ENCODE results near the gene FBXO8.

FBXO8 gene

GRCh38 chr4:174241162-174241561 lies 42.3 kb downstream of the FBXO8 start:
- DNase-seq = no peak

- no peak for DNase-seq
These were observed 47.1 kb downstream of the FBXO8 start for GRCh38 chr4:174236359-174236758.

- DNase-seq = no peak
These were observed 52.8 kb downstream of the FBXO8 start for GRCh38 chr4:174230680-174231079.

GRCh38 chr4:174230148-174230547 lies 53.3 kb downstream of the FBXO8 start:
- DNase-seq = no peak

GRCh38 chr4:174228988-174229387 lies 54.5 kb downstream of the FBXO8 start:
- DNase-seq = no peak

- no peak for DNase-seq
These were observed 58.0 kb downstream of the FBXO8 start for GRCh38 chr4:174225349-174226049.

- DNase-seq = no peak
These were observed 58.9 kb downstream of the FBXO8 start for GRCh38 chr4:174224550-174224949.

- DNase-seq = no peak
These were observed 61.1 kb downstream of the FBXO8 start for GRCh38 chr4:174222266-174222872.

- DNase-seq = no peak
These were observed 65.2 kb downstream of the FBXO8 start for GRCh38 chr4:174218127-174218790.

GRCh38 chr4:174217273-174218126 lies 66.0 kb downstream of the FBXO8 start:
- peak; percentile 62 for DNase-seq

- no peak for DNase-seq
These were observed 66.6 kb downstream of the FBXO8 start for GRCh38 chr4:174216799-174217272.

- DNase-seq = no peak
These were observed 67.3 kb downstream of the FBXO8 start for GRCh38 chr4:174215961-174216680.

- no peak for DNase-seq
These were observed 68.4 kb downstream of the FBXO8 start for GRCh38 chr4:174215057-174215456.

- no peak for DNase-seq
These were observed 69.2 kb downstream of the FBXO8 start for GRCh38 chr4:174214101-174214878.

- peak; percentile 42 for DNase-seq
These were observed 69.8 kb downstream of the FBXO8 start for GRCh38 chr4:174213731-174214100.

GRCh38 chr4:174212061-174212460 lies 71.4 kb downstream of the FBXO8 start:
- DNase-seq = no peak

- no peak for DNase-seq
These were observed 71.8 kb downstream of the FBXO8 start for GRCh38 chr4:174211622-174212044.

- DNase-seq = no peak
These were observed 72.4 kb downstream of the FBXO8 start for GRCh38 chr4:174210952-174211490.

GRCh38 chr4:174210354-174210753 lies 73.1 kb downstream of the FBXO8 start:
- DNase-seq = no peak

GRCh38 chr4:174209341-174209740 lies 74.1 kb downstream of the FBXO8 start:
- no peak for DNase-seq

GRCh38 chr4:174207367-174207766 lies 76.1 kb downstream of the FBXO8 start:
- DNase-seq = no peak
